Measurements from ENCODE around the gene PCGF3.

Gene PCGF3

GRCh38 chr4:785332-786073 lies 79.9 kb downstream of the PCGF3 start:
- DNase-seq: no peak

DNA sequence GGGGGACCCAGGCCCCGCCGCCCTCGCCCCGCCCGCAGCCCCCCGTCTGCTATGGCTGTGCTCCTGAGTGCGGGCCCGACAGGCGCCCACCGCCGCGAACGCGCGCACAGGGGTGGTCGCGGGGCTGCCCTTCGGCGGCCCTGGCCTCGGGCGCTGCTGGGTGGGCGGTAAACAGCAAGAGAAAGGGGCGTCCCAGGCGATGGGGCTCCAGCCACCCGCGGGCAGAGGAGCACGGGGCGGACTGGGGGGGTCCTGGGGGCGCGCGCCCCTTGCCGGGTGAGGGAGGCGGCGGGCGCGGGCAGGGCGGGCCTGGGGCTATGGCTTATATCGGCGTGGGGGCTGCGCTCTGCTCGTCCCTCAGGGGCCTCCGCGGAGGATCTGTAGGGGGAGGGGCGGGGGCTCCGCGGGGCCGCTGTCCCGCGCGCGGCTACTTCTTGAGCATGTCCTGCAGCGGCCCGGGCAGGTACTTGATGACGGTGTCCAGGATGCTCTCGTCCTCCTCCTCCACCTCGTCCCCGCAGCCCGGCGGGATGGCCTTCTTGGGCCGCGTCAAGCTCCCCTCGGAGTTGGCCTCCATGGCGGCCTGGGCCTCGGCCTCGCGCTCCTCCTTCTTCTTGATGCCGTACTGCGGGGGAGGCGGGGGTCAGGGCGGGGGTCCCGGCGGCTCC lies 80.6 kb downstream of the PCGF3 start:
- no peak for DNase-seq

- DNase-seq: no peak
Observed at GRCh38 chr4:786861-787300, 81.2 kb downstream of the PCGF3 start.

DNA sequence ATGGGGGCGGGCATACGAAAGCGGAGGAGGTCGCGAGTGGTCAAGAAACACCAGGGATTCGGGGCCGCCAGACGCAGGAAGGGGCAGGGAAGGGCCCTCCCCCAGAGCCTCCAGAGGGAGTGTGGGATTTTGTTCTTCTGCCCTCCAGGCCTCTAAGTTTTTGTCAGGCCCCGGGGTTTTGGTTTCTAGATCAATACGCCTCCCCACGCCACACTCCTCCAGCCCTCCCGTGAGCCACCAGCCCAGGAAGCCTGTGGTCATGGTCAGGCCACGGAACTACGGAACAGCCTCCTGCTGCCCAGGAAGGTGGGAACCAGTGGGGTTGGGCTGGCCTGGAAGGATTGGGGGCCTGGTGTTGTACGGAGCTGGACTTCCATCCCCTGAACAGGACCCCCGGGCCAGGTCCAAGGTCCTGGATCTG lies 81.9 kb downstream of the PCGF3 start:
- DNase-seq: no peak

DNA sequence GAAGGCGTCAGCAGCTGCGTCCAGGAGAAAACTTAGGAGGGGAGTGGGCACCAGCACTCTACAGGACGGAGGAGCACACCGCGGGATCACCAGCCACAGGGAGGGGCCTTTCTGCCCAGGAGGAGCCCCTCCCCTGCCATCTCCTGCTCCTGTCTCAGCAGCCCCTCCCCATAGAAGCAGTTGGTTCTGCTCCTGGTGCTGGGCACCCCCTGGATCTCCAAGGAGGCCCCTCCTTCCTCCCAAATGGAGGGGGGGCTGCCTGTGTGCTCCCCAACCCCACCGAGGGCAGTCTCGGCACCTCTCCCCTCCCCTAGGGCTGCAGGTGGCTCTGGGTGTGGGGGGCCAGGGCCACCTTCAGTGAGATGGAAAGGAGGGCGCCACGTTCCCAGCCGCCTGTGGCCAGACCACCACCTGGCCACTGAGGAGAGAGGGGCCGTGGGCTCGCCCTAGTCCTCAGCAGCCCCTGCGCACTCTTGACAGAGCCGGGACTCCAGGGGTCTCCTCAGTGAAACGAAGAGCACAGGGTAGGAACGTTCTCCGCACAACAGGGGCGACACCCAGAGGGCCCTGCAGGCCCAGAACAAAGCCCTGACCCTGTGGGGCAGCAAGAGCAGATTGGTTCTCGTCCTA lies 82.5 kb downstream of the PCGF3 start:
- DNase-seq: no peak

DNA sequence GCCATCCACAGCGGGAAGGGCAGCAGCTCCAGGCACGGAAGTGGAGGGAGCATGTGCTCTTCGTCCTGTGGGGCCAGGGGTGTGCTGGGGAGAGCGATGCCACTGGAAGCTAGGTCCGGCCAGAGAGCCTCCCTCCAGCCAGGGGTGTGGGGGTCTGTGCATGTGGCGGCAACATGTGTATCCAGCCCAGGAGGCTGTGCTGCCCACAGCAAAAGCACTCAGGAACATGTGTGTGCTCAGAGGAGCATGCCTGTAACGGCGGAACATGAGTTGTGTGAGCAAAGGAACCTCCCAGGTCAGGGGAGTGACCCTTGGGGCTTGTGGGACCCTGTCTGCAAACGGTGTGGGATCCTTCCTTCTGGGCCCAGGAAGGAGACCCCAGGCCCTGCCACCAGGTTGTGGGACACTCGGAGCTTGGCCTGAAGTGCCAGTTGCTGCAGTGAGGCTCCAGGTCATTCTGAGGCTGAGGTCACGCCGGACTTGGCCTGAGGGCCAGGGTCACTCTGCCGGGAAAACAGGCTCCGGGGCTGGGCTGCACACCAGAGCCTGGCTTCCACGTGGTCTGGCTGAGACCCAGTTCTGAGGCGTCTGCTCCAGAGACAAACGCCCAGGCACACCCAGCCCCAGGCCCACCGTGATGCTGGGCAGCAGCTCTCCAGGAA lies 83.1 kb downstream of the PCGF3 start:
- DNase-seq: no peak

GRCh38 chr4:789571-790465 lies 84.2 kb downstream of the PCGF3 start:
- no peak for DNase-seq

DNA sequence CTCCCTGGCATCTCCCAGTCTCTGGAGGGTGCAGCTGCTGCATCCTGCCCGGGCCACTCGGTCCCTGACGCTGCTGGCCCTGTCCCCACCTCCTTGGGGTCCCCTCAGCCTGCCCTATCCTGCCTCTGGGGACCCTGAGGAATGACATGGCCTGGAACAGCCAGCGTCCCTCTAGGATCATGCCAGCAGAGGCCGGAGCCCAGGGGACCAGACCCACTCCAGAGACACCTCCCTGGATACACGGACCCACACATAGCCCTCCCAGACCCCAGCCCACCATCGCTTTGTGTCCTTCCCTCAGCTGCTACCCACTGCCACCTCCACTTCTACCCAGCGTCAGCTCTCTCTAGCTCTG lies 84.8 kb downstream of the PCGF3 start:
- no peak for DNase-seq

DNA sequence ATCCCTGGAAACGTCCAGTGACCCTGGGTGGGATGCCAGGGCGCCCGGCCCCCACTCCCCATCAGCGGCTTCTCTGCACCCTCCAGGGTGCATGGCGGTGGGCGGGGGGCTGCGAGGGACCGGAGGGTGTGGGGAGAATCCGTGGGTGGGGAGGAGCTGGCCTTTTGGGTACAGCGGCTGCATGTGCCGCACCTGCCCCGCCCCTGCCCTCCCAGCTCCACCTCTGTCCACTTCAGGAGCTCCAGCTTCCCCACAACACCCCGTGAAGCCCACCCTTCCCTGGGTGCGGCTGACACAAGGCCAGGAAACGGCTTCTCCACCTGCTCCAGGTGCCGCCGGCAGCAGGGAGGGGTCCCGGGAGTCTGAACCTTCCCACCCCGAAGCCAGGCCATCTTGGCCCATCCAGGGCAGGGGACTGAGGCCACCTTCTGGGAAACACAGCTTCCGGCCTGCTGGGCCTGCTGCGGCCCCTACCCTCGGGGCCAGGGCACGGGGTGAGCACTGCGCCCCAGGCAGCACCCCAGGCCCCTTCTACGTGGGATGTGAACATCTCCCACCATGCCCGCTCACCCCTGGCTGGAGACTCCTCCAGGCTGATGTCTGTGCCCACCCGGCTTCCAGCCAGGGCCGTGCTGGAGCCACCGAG lies 85.7 kb downstream of the PCGF3 start:
- DNase-seq: no peak

GRCh38 chr4:791898-792625 lies 86.4 kb downstream of the PCGF3 start:
- DNase-seq: peak; percentile 50

- no peak for DNase-seq
Observed at GRCh38 chr4:792626-793092, 87.0 kb downstream of the PCGF3 start.

- DNase-seq: no peak
Observed at GRCh38 chr4:793093-793861, 87.6 kb downstream of the PCGF3 start.

- DNase-seq: no peak
Observed at GRCh38 chr4:793941-794621, 88.4 kb downstream of the PCGF3 start.

DNA sequence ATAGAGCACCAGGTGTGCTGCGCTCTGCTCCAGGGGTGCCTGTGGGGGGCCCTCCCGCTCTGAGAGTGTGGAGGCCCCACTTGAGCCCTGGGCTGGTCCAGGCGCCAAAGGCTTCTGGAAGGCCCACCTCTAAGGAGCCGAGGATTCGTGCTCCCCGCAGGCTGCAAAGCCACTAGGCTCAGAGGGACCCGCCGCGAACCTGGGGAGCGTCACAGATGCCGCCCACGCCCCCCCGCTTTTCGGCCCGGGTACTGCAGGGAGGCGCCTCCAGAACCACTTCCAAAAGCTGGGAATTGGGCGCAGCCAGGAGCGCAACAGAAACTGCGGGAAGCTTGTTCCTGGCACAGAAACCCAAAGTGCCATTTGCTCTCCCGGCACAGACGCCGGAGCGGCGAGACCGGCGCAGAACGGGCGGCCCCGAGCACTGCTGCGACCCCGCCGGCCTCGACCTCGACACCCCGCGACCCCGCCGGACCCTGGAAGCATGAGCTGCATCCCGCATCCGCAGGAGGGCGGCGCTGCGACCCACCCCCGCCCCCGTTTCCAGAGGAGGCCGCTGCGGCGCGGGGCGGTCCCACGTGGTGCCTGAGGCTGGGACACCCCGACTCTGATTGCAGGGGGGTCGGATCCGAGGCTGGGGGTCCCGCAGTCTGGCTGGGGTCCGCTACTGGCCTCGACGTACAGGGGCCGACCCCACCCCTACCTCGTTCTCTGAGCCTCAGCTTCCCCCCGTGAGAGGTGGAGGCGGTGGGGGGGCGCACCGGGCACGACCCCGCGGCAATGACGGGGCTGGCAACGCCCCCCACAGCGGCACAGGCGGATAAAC lies 89.5 kb downstream of the PCGF3 start:
- DNase-seq: no peak

DNA sequence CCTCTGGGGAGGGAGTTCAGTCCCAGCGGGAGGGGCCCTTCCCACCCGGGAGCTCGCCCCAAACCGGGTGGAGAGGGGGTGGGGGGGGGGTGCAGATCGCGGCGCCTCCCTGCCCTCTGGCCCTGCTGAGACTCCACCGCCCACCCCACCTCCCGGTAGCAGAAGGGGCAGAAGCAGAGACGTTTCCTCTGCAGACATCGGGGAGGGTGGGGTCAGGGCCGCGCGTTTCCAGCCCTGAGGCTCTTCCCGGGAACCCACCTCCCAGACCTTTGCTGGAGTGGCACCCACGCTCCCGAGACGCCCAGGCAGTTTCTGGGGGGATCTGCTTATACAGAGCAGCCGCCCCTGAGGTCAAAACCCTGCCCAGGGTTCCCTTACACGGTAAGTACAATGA lies 90.1 kb downstream of the PCGF3 start:
- DNase-seq: no peak

- no peak for DNase-seq
Observed at GRCh38 chr4:796206-796605, 90.6 kb downstream of the PCGF3 start.

- no peak for DNase-seq
Observed at GRCh38 chr4:797066-797465, 91.4 kb downstream of the PCGF3 start.

DNA sequence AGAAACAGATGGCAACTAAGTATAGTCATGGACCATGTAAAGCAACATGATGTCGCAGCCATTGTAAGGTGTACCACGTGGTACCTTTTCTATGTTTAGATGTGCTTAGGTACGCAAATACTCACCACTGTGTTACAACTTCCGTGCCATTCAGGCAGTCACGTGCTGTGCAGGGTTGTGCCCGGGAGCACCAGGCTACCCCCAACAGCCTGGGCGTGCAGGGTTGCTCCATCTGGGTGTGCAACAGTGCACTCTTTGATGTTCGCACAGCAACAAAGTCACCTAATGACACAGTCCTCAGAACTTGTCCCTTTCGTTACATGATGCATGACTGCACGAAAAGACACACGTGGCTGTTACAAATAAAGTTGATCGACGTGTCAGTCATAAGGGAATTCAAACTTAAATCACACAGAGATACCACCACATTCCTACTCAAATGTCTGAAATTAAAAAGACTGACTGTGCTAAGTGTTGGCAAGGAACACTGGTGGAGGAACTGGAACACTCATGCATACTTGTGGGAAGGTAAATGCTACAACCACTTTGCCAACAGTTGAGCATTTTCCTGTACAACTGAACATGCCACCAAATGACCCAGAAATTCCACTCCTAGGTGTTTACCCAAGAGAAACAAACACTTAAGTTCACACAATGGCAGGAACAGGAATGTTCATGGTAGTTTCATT lies 95.9 kb downstream of the PCGF3 start:
- DNase-seq: no peak

Data from activated naive CD4-positive, alpha-beta T cell treated with anti-CD3 and anti-CD28 coated beads, Interleukin-2, amount 50 U/mL, for 16 hours (primary cell).